GM13977 (cell line): ENCODE data around the gene ADAMTS9.

Experiments used
- DNase-seq: peaks from one replicate; pipeline ENCODE4 v3.0.0; 2012; ENCODE audit warnings: low spot score
- in situ Hi-C: fragments of 300-500 bp; cut with MboI; formaldehyde crosslinking; loops from one replicate; pipeline ENCODE4 v1.12.0; 2022; ENCODE audit warnings: low sequenced_read_pairs, low pct_unique_long_range_greater_than_20kb, mixed read lengths, inconsistent platforms; ENCODE audit not compliant: unreplicated experiment
- TF ChIP-seq, protein P1 (sequence below): IDR thresholded peaks from 2 replicates; pipeline ENCODE4 v1.5.1; 2012; ENCODE audit warnings: mild to moderate bottlenecking, control low read depth; ENCODE audit not compliant: insufficient read depth; ENCODE audit errors: extremely low read depth, missing control alignments

ADAMTS9 gene

DNA sequence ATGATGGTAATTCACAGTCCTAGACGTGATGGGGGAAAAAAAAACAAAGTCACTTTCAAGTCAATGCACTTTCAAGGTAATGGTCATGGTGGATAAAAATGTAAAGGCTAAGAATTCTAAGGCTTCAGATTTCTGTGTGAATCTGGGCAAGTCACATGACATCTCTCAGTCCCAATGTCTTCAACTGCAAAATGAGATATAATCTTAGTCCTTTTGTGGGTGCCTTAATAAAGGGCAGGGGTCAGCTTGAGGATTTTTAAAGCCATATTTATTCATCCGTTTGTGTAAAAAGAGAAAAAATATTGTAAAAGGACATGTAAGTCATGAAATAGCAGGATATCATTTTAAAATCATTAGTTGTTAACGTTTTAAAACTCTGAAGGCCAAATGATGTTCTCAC, 83.5 kb downstream of the ADAMTS9 start:
- TF ChIP-seq, protein P1, sequence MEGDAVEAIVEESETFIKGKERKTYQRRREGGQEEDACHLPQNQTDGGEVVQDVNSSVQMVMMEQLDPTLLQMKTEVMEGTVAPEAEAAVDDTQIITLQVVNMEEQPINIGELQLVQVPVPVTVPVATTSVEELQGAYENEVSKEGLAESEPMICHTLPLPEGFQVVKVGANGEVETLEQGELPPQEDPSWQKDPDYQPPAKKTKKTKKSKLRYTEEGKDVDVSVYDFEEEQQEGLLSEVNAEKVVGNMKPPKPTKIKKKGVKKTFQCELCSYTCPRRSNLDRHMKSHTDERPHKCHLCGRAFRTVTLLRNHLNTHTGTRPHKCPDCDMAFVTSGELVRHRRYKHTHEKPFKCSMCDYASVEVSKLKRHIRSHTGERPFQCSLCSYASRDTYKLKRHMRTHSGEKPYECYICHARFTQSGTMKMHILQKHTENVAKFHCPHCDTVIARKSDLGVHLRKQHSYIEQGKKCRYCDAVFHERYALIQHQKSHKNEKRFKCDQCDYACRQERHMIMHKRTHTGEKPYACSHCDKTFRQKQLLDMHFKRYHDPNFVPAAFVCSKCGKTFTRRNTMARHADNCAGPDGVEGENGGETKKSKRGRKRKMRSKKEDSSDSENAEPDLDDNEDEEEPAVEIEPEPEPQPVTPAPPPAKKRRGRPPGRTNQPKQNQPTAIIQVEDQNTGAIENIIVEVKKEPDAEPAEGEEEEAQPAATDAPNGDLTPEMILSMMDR = no peak
- no peak for DNase-seq
- in situ Hi-C loops = no loop called here

DNA sequence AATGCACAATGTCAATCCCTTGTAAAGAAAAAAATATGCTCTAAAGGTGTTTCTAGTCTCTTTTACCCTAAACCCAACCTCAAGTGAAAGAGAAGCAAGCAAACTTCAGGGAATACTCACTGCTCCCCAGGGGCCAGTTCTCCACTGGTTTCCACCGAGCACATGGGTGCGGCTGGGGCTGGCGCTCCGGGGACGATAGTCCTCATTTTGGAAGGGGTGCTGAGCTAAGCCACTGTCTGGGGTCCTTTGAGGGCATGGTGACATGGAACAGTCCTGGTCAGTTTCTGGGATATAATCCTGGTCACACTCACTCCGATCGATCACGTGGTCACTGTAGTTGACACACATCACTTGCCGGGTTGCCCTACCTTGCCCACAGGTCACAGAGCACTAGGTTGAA, 86.0 kb downstream of the ADAMTS9 start:
- no peak for DNase-seq
- in situ Hi-C loops = no loop called here
- TF ChIP-seq, protein P1 = no peak

DNA sequence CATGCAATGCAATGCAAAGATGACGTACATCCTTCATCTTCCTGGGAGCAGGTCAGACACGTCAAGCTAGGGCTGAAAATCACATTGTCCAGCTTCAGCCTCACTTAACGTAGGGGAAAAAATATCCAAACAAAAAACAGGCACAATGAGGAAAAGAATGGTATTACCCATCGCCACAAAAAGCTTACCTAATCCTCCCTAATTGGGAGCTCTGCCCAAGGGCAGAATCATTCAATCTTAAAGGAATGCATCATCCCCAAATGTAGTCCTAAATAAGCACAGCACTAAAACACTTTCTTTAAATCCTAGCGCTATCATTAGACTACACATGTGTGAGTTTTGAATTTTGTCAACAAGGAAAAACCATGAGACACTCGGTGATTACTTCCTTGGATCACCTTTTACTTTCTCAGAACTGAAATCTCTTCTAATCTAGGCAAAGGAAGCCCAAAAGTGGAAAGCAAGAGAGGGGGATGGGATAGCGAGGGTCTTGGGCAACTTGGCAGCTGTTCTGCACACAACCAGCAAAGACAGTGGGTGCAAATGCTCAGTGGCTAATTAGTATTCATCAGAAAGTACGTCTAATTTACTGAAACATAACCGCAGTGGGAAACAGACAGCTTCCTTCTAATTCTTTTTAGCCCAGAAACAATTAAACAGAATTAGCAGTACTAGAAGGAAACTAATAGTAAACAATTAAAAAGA, 87.4 kb downstream of the ADAMTS9 start:
- in situ Hi-C loops = no loop called here
- no peak for DNase-seq
- TF ChIP-seq, protein P1 = no peak

DNA sequence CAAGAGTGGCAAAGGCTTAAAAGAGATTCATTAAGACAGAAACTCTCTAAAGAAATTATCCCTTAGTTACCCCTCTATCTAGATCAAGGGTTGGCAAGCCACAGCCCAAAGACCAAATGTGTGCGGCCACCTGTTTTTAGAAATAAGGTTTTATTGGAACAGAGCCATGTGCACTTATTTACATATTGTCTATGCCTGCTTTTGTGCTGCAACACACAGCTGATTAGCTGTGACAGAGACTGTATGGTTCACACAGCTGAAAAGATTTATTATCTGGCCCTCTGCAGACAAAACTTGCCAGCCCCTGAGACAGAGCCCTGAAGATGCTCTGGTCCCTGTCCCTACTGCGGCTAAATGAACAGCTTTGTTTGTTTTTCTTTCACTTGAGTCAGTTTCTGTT, 88.1 kb downstream of the ADAMTS9 start:
- no peak for DNase-seq
- TF ChIP-seq, protein P1 = no peak
- in situ Hi-C loops = no loop called here

DNA sequence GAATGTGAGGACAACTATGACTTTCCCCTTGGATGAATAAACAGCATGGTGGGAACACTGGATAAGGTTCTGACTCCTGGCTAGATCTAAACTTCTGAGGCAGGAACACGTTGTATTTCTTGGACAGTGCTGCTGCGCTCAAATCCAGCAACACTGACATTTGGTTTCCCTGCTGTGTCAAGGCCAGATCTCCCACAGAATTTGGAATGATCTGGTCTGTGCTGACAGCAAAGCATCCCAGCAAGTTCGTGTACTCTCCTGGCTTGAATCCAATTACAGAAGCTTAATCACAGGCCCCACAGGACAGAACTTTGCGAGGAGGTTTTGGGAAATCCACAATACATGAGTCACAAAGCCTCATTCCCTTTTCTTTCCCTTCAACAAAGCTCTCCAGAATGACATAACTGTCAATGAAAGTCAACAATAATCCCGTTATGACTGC, 92.5 kb downstream of the ADAMTS9 start:
- TF ChIP-seq, protein P1 = no peak
- in situ Hi-C loops = no loop called here
- DNase-seq = no peak

DNA sequence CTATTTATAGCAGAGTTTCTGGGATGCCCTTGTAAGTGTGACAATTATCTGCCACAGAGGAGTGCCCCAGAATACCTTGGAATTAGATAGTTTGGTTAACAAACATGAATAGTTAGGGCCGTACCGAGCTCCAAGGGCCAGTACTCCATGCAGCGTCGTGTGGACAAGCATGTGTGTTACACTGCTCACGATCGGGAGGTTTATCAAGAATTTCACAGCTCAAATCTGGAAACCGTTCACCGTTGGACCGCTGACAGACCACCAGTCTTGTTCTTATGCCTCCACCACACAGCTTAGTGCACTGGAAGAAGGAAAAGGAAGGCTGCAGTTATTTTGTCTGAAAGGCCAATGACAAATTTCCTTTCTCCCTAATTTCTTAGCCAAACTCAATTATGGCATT, 93.7 kb downstream of the ADAMTS9 start:
- in situ Hi-C loops = no loop called here
- DNase-seq = no peak
- TF ChIP-seq, protein P1 = no peak
